Measurements from ENCODE around the gene PRKCH.

The PRKCH gene

GRCh38 chr14:61472011-61472672, 150.8 kb downstream of the PRKCH start:
- Histone ChIP-seq H3K4me3 (ENCODE audit: insufficient read depth, low read length, poor library complexity, severe bottlenecking) (peak overlapping the region; percentile 43), H3K9ac (ENCODE audit: low read length) (peak overlapping the region; percentile 52), H3K36me3 (ENCODE audit: low read length) (no peaks in the 10 kb centered on the region), H3K9me3 (ENCODE audit: insufficient read depth, low read length) (no peaks in the 10 kb centered on the region), H2AFZ (ENCODE audit: low read depth, low read length, severe bottlenecking) (peak overlapping the region; percentile 37), H3K27me3 (ENCODE audit: low read length) (no peaks in the 10 kb centered on the region), H3F3A (ENCODE audit: insufficient read depth) (peaks cover 23% of the 10 kb centered on the region), H3K9me2 (replicated peaks; ENCODE audit: insufficient read depth, low read length) (no peaks in the 10 kb centered on the region), H3K27ac (ENCODE audit: low read depth, low read length) (peak overlapping the region; percentile 44), H3K79me2 (ENCODE audit: insufficient read depth, low read length) (no peaks in the 10 kb centered on the region), H4K20me1 (ENCODE audit: low read depth, low read length) (no peaks in the 10 kb centered on the region), H3K4me2 (ENCODE audit: low read depth, low read length, poor library complexity, severe bottlenecking) (peak overlapping the region; percentile 85)
- no peak for TF ChIP-seq EZH2phosphoT487 (conservative IDR thresholded peaks at IDR 0.05; ENCODE audit: low read length)
- no peak for TF ChIP-seq CTCF (IDR thresholded peaks at IDR 0.05; ENCODE audit: insufficient read depth, low read length, poor library complexity, severe bottlenecking)

GRCh38 chr14:61472801-61473376, 151.5 kb downstream of the PRKCH start:
- TF ChIP-seq CTCF (IDR thresholded peaks at IDR 0.05; ENCODE audit: insufficient read depth, low read length, poor library complexity, severe bottlenecking) (no peak), EZH2phosphoT487 (conservative IDR thresholded peaks at IDR 0.05; ENCODE audit: low read length) (no peak)
- Histone ChIP-seq H3K9ac (ENCODE audit: low read length) (peak overlapping the region; percentile 52), H2AFZ (ENCODE audit: low read depth, low read length, severe bottlenecking) (peak overlapping the region; percentile 37), H3K27ac (ENCODE audit: low read depth, low read length) (peak overlapping the region; percentile 44; the same call in 1 of the 2 replicates), H3K4me3 (ENCODE audit: insufficient read depth, low read length, poor library complexity, severe bottlenecking) (no peak overlapping the region), H4K20me1 (ENCODE audit: low read depth, low read length) (no peaks in the 10 kb centered on the region), H3K36me3 (ENCODE audit: low read length) (no peaks in the 10 kb centered on the region), H3K9me3 (ENCODE audit: insufficient read depth, low read length) (no peaks in the 10 kb centered on the region), H3K9me2 (replicated peaks; ENCODE audit: insufficient read depth, low read length) (no peaks in the 10 kb centered on the region), H3K79me2 (ENCODE audit: insufficient read depth, low read length) (no peaks in the 10 kb centered on the region), H3K27me3 (ENCODE audit: low read length) (no peaks in the 10 kb centered on the region), H3K4me2 (ENCODE audit: low read depth, low read length, poor library complexity, severe bottlenecking) (peak overlapping the region; percentile 85), H3F3A (ENCODE audit: insufficient read depth) (peaks cover 30% of the 10 kb centered on the region)

- H3K27ac ChIP-seq (ENCODE audit: low read depth, low read length), result no peak overlapping the region
Observed at GRCh38 chr14:61474015-61474414, 152.6 kb downstream of the PRKCH start.

More at GRCh38 chr14:61474015-61474414, 152.6 kb downstream of the PRKCH start:
- Histone ChIP-seq H3F3A (ENCODE audit: insufficient read depth) (peaks cover 41% of the 10 kb centered on the region), H3K9ac (ENCODE audit: low read length) (no peak overlapping the region), H3K36me3 (ENCODE audit: low read length) (no peaks in the 10 kb centered on the region), H3K4me2 (ENCODE audit: low read depth, low read length, poor library complexity, severe bottlenecking) (no peak overlapping the region), H3K9me2 (replicated peaks; ENCODE audit: insufficient read depth, low read length) (no peaks in the 10 kb centered on the region), H4K20me1 (ENCODE audit: low read depth, low read length) (no peaks in the 10 kb centered on the region), H3K4me3 (ENCODE audit: insufficient read depth, low read length, poor library complexity, severe bottlenecking) (no peak overlapping the region), H3K27me3 (ENCODE audit: low read length) (no peaks in the 10 kb centered on the region), H3K9me3 (ENCODE audit: insufficient read depth, low read length) (no peaks in the 10 kb centered on the region), H3K79me2 (ENCODE audit: insufficient read depth, low read length) (no peaks in the 10 kb centered on the region), H2AFZ (ENCODE audit: low read depth, low read length, severe bottlenecking) (no peak overlapping the region)
- TF ChIP-seq CTCF (IDR thresholded peaks at IDR 0.05; ENCODE audit: insufficient read depth, low read length, poor library complexity, severe bottlenecking), result no peak
- no peak for TF ChIP-seq EZH2phosphoT487 (conservative IDR thresholded peaks at IDR 0.05; ENCODE audit: low read length)

All from SU-DHL-6 (cell line).